ENCODE measurements around the gene MGLL.

Gene MGLL

GRCh38 chr3:127809611-127810010, 12.7 kb downstream of the MGLL start:
- DNase-seq: no peak
- TF ChIP-seq EZH2 (optimal IDR thresholded peaks at IDR 0.05; ENCODE audit: low read depth, low read length): no peak
- no peak for TF ChIP-seq EZH2phosphoT487 (IDR thresholded peaks at IDR 0.05; ENCODE audit: low read length)
- no peak for TF ChIP-seq CTCF (IDR thresholded peaks at IDR 0.05; ENCODE audit: low read length)
- Histone ChIP-seq H3K36me3 (replicated peaks; ENCODE audit: insufficient read depth, low read length) (no peaks in the 10 kb centered on the region), H3K4me2 (ENCODE audit: low read depth, low read length) (no peak overlapping the region), H4K20me1 (ENCODE audit: insufficient read depth, low read length) (no peaks in the 10 kb centered on the region), H2AFZ (ENCODE audit: low read length) (no peak overlapping the region), H3K4me1 (ENCODE audit: low read length) (0 out of 2 replicates have a peak, but pooled peaks cover 3% of the 10 kb centered on the region), H3K79me2 (ENCODE audit: low read length) (no peaks in the 10 kb centered on the region), H3K27me3 (replicated peaks; ENCODE audit: insufficient read depth, low read length) (peaks cover 4% of the 10 kb centered on the region; the same call in 1 of the 2 replicates), H3K9me3 (replicated peaks; ENCODE audit: insufficient read depth, low read length) (no peaks in the 10 kb centered on the region), H3K27ac (ENCODE audit: low read length) (no peak overlapping the region), H3K4me3 (ENCODE audit: low read length) (no peak overlapping the region), H3K9me2 (replicated peaks; ENCODE audit: insufficient read depth, low read length) (no peaks in the 10 kb centered on the region), H3K9ac (ENCODE audit: low read length) (no peak overlapping the region), H3F3A (ENCODE audit: insufficient read depth, low read length) (no peaks in the 10 kb centered on the region)

- Histone ChIP-seq H3K79me2 (ENCODE audit: low read length) (no peaks in the 10 kb centered on the region), H4K20me1 (ENCODE audit: insufficient read depth, low read length) (no peaks in the 10 kb centered on the region), H3K36me3 (replicated peaks; ENCODE audit: insufficient read depth, low read length) (no peaks in the 10 kb centered on the region), H3K9ac (ENCODE audit: low read length) (no peak overlapping the region), H2AFZ (ENCODE audit: low read length) (no peak overlapping the region), H3K4me2 (ENCODE audit: low read depth, low read length) (no peak overlapping the region), H3K27me3 (replicated peaks; ENCODE audit: insufficient read depth, low read length) (0 out of 2 replicates have a peak, but pooled peaks cover under 1% of the 10 kb centered on the region), H3K9me3 (replicated peaks; ENCODE audit: insufficient read depth, low read length) (no peaks in the 10 kb centered on the region), H3F3A (ENCODE audit: insufficient read depth, low read length) (no peaks in the 10 kb centered on the region), H3K4me1 (ENCODE audit: low read length) (0 out of 2 replicates have a peak, but pooled peaks cover 3% of the 10 kb centered on the region), H3K9me2 (replicated peaks; ENCODE audit: insufficient read depth, low read length) (no peaks in the 10 kb centered on the region), H3K27ac (ENCODE audit: low read length) (no peak overlapping the region), H3K4me3 (ENCODE audit: low read length) (no peak overlapping the region)
- TF ChIP-seq EZH2phosphoT487 (IDR thresholded peaks at IDR 0.05; ENCODE audit: low read length): no peak
- no peak for TF ChIP-seq EZH2 (optimal IDR thresholded peaks at IDR 0.05; ENCODE audit: low read depth, low read length)
- no peak for TF ChIP-seq CTCF (IDR thresholded peaks at IDR 0.05; ENCODE audit: low read length)
- DNase-seq: no peak
Observed at GRCh38 chr3:127809211-127809610, 13.1 kb downstream of the MGLL start.

GRCh38 chr3:127808197-127808596, 14.1 kb downstream of the MGLL start:
- no peaks in the 10 kb centered on the region for H3K9me2 ChIP-seq (replicated peaks; ENCODE audit: insufficient read depth, low read length)
- H3K4me1 ChIP-seq (ENCODE audit: low read length): 0 out of 2 replicates have a peak, but pooled peaks cover 3% of the 10 kb centered on the region
- H3K9me3 ChIP-seq (replicated peaks; ENCODE audit: insufficient read depth, low read length): no peaks in the 10 kb centered on the region
- no peak overlapping the region for H3K27ac ChIP-seq (ENCODE audit: low read length)
- H3K79me2 ChIP-seq (ENCODE audit: low read length): no peaks in the 10 kb centered on the region
- no peaks in the 10 kb centered on the region for H4K20me1 ChIP-seq (ENCODE audit: insufficient read depth, low read length)
- no peak overlapping the region for H3K9ac ChIP-seq (ENCODE audit: low read length)
- DNase-seq: no peak
- no peaks in the 10 kb centered on the region for H3F3A ChIP-seq (ENCODE audit: insufficient read depth, low read length)
- no peak overlapping the region for H2AFZ ChIP-seq (ENCODE audit: low read length)
- H3K27me3 ChIP-seq (replicated peaks; ENCODE audit: insufficient read depth, low read length): no peaks in the 10 kb centered on the region
- no peak overlapping the region for H3K4me2 ChIP-seq (ENCODE audit: low read depth, low read length)
- H3K4me3 ChIP-seq (ENCODE audit: low read length): no peak overlapping the region
- TF ChIP-seq EZH2phosphoT487 (IDR thresholded peaks at IDR 0.05; ENCODE audit: low read length) (no peak), CTCF (IDR thresholded peaks at IDR 0.05; ENCODE audit: low read length) (no peak), EZH2 (optimal IDR thresholded peaks at IDR 0.05; ENCODE audit: low read depth, low read length) (no peak)
- no peaks in the 10 kb centered on the region for H3K36me3 ChIP-seq (replicated peaks; ENCODE audit: insufficient read depth, low read length)

All from MM.1S (cell line).